Glutamatergic neuron (in vitro differentiated cells): ENCODE results near the gene THOP1. TPM values are rescaled to one million over a fixed set of nuclear protein-coding genes. Genes with fewer than 3 reads are reported as not detected.

Experiments
- DNase-seq: peaks from one replicate; pipeline ENCODE4 v3.0.0; 2022
- H3K27ac Mint-ChIP-seq: one replicate; pipeline ENCODE4 v1.8.0; 2020; ENCODE audit warnings: mild to moderate bottlenecking, mixed read lengths, inconsistent platforms; ENCODE audit not compliant: unreplicated experiment
- H3K27me3 Mint-ChIP-seq: one replicate; pipeline ENCODE4 v1.8.0; 2020; ENCODE audit warnings: mild to moderate bottlenecking, moderate library complexity, mixed read lengths, inconsistent platforms; ENCODE audit not compliant: unreplicated experiment
- H3K36me3 Mint-ChIP-seq: one replicate; pipeline ENCODE4 v1.8.0; 2020; ENCODE audit warnings: mild to moderate bottlenecking, mixed read lengths, inconsistent platforms; ENCODE audit not compliant: unreplicated experiment
- H3K4me1 Mint-ChIP-seq: one replicate; pipeline ENCODE4 v1.8.0; 2020; ENCODE audit warnings: mild to moderate bottlenecking, low read depth, mixed read lengths, inconsistent platforms; ENCODE audit not compliant: unreplicated experiment
- H3K4me3 Mint-ChIP-seq: one replicate; pipeline ENCODE4 v1.8.0; 2020; ENCODE audit warnings: mild to moderate bottlenecking, mixed read lengths, inconsistent platforms; ENCODE audit not compliant: unreplicated experiment
- H3K9me3 Mint-ChIP-seq: one replicate; pipeline ENCODE4 v1.8.0; 2020; ENCODE audit warnings: mild to moderate bottlenecking, moderate library complexity, mixed read lengths, inconsistent platforms; ENCODE audit not compliant: unreplicated experiment
- total RNA-seq: library from RNA; stranded (reverse); fragmentation: NEBNext Ultra II Directional; extraction: Animal tissue kit (Norgen Biotek cat#: 25700); gene quantifications from one replicate; pipeline ENCODE4 v1.2.1, GENCODE V29; 2021; ENCODE audit not compliant: unreplicated experiment
- TF ChIP-seq, protein P1 (sequence below): fragments of 200-600 bp; sonication (generic); IDR thresholded peaks from one replicate; pipeline ENCODE4 v1.5.0; 2021; ENCODE audit not compliant: partially characterized antibody, unreplicated experiment

THOP1 gene
- total RNA-seq, 1 donor from 2014 or later = 64.0 TPM

DNA sequence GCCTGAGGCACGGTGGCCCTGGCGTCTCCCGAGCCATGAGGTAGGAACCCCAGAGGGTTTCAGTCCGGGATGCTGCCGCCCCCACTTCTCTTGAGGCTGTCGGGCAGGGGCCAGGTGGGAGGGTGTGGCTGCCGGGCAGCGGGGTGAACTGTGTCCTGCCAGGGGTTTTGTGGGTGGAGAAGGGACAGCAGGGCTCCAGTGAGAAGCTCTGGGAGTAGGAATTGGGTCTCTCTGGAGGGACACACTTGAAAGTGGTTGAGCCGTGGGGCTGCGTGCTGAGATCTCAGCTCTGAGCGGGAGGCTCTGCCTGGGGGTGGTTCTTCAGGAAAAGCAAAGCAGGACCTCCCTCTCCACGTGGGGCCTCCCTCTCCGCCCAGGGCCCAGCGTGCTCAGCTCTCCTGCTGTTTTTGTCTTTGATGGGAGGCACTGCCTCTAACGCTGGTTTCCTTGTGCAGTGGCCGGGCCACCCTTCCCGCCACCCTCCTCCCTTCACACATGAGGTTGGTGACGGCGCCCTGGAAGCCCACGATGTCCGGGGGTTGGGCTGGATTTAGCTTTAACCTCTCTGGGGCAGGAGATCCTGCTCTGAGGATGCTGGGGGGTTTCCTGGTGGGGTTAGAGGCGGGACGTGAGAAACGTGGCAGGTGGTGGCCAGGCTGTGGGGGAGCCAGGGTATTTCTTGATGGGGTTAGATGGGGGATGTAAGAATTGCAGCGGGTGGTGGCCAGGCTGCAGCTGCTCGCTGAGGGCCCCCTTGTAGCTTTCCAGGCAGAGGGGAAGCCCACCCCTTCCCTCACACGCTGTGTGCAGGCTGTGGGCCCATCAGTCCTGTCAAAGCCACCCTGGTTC is 19.1 kb downstream of the THOP1 start:
- Mint-ChIP-seq H3K9me3 (no peaks in the 10 kb centered on the region), H3K4me1 (no peaks in the 10 kb centered on the region), H3K27me3 (no peaks in the 10 kb centered on the region), H3K27ac (no peak overlapping the region), H3K36me3 (peaks cover 10% of the 10 kb centered on the region), H3K4me3 (no peak overlapping the region)
- TF ChIP-seq, protein P1, sequence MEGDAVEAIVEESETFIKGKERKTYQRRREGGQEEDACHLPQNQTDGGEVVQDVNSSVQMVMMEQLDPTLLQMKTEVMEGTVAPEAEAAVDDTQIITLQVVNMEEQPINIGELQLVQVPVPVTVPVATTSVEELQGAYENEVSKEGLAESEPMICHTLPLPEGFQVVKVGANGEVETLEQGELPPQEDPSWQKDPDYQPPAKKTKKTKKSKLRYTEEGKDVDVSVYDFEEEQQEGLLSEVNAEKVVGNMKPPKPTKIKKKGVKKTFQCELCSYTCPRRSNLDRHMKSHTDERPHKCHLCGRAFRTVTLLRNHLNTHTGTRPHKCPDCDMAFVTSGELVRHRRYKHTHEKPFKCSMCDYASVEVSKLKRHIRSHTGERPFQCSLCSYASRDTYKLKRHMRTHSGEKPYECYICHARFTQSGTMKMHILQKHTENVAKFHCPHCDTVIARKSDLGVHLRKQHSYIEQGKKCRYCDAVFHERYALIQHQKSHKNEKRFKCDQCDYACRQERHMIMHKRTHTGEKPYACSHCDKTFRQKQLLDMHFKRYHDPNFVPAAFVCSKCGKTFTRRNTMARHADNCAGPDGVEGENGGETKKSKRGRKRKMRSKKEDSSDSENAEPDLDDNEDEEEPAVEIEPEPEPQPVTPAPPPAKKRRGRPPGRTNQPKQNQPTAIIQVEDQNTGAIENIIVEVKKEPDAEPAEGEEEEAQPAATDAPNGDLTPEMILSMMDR = no peak
- no peak for DNase-seq

DNA sequence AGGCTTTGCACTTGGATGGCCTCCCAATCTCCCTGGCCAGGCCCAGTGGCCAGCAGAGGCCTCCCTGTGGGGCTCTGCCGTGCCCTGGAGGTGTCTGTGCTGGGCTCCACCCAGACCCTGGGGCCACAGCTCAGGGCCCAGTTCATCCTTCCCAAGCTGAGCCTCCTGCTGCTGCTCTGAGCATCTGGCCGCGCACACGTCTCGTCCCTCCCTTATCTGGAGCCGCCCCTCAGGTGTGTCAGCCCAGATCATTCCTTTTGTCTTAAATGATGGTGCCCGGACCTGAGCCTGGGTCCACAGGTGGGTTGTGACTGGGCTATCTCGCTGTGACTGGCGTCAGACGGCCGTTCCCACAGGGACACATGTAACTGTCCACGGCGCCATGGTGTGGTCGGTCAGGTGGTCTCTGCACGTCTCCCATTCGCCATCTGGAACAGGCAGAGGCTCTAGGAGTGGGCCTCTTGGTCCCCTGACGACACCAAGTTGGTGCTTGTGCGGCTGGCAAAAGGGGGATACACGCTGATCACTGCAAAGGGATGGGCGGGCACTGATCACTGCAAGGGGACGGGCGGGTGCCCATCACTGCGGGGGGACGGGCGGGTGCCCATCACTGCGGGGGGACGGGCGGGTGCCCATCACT is 20.1 kb downstream of the THOP1 start:
- Mint-ChIP-seq H3K27ac (no peak overlapping the region), H3K4me3 (no peak overlapping the region), H3K27me3 (no peaks in the 10 kb centered on the region), H3K9me3 (no peaks in the 10 kb centered on the region), H3K4me1 (no peaks in the 10 kb centered on the region), H3K36me3 (peaks cover 10% of the 10 kb centered on the region)
- no peak for DNase-seq
- TF ChIP-seq, protein P1 = no peak

DNA sequence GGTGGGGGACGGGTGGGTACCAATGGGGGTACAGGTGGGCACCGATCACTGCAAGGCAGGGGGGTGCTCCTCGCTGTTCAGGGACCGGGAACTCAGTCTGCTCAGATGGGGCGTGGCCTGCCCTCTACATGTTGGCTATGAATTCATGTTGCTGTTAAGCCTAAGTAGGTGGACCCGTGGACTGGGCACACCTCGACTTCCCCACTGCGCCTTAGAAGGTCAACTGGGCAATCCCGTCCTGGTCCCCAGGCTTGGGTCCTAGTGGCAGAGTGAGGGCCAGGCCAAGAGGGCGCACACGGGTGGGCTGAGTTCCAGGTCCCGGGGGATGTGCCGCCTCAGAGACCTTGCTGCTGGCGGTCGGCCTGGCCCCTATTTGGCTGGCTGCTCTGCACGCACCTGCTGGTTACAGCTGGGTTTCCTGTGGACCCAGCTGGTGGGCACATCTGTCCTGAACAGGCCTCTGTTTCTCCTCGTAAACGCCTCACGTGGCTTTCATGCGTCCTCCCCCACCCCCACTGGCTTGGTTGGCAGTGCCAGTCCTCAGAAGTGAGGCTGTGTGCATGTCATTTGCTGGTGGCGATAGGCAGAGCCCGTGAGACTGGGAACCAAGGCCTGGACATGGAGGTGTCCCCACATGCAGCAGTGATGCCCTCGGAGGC is 20.8 kb downstream of the THOP1 start:
- no peak overlapping the region for H3K4me3 Mint-ChIP-seq
- no peaks in the 10 kb centered on the region for H3K9me3 Mint-ChIP-seq
- no peaks in the 10 kb centered on the region for H3K4me1 Mint-ChIP-seq
- no peak for DNase-seq
- H3K27me3 Mint-ChIP-seq = no peaks in the 10 kb centered on the region
- TF ChIP-seq, protein P1 = no peak
- no peak overlapping the region for H3K27ac Mint-ChIP-seq
- H3K36me3 Mint-ChIP-seq = peaks cover 10% of the 10 kb centered on the region

DNA sequence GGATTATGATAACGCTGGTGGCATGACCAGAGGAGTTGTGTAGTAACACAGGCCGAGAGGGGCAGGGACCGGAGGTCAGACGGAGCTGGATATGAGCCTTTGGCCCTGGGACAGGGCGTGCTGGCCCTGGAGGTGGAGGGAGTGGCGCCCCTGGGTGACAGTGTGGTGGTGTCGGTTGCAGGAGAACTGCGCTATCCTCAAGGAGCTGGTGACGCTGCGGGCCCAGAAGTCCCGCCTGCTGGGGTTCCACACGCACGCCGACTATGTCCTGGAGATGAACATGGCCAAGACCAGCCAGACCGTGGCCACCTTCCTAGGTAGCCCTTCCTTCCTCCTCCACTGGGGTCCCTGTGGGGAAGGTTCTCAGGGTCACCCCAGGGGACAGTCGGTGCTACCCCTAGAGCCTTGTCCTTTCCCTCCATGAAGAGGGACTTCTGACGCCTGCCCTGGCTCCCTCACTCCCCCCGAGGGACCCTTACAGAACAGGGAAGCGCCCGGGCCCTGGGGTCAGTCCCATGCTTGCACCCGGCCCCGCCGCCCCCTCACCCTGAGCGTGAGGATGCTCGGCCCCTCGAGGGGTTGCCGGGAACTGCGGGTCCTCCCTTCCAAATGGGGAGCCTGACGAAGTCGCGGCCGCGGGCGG is 21.6 kb downstream of the THOP1 start:
- Mint-ChIP-seq H3K4me3 (no peak overlapping the region), H3K36me3 (peaks cover 10% of the 10 kb centered on the region), H3K27ac (no peak overlapping the region), H3K27me3 (no peaks in the 10 kb centered on the region), H3K4me1 (no peaks in the 10 kb centered on the region), H3K9me3 (no peaks in the 10 kb centered on the region)
- TF ChIP-seq, protein P1 = no peak
- DNase-seq = no peak
